ENCODE results near the gene TLE3. TPM values are rescaled to one million over a fixed set of nuclear protein-coding genes. Genes with fewer than 3 reads are reported as not detected.
A peak's percentile ranks its signal among the peaks of the same experiment; 100 is the strongest.

TLE3 gene
- total and polyA plus RNA-seq, 2 of the 13 experiments (the other 11 are each of a cell fraction or from before 2014, with no cell fraction given) = 11.9 to 13.8 TPM

- TF ChIP-seq ATF4 (CRISPR knock-in tag; IDR thresholded peaks at IDR 0.05) (peak in 1 of 2 experiments; percentile 38; a peak in 1 of 4 replicates), DRAP1 (CRISPR knock-in tag; IDR thresholded peaks at IDR 0.05) (peak; percentile 85), ERF (CRISPR knock-in tag; IDR thresholded peaks at IDR 0.05) (peak; percentile 85; the same call in 1 of the 2 replicates), KLF6 (CRISPR knock-in tag; IDR thresholded peaks at IDR 0.05) (0 out of 2 replicates have a peak, but pooled peaks have one; percentile 59), SAP130 (CRISPR knock-in tag; IDR thresholded peaks at IDR 0.05; ENCODE audit: low read depth) (peak; percentile 74)
Observed at GRCh38 chr15:70099167-70099966, 1.6 kb upstream of the TLE3 start (continued).

GRCh38 chr15:70098461-70099166, 897 bp upstream of the TLE3 start:
- under 1% methylated on average over 9 of the region's 60 CpGs for WGBS (ENCODE audit: low lambda C conversion rate)
- H3K4me1 ChIP-seq (ENCODE audit: insufficient read depth, low read length) = peaks cover 57% of the 10 kb centered on the region
- TF ChIP-seq ZNF274 (CRISPR knock-in tag; IDR thresholded peaks at IDR 0.05) (peak; percentile 69; the same call in 1 of the 2 replicates), ATF6 (CRISPR knock-in tag; conservative IDR thresholded peaks at IDR 0.05) (no peak), ZNF281 (CRISPR knock-in tag; IDR thresholded peaks at IDR 0.05; ENCODE audit: borderline replicate concordance) (peak; percentile 79; the same call in 1 of the 2 replicates), ZC3H4 (CRISPR knock-in tag; IDR thresholded peaks at IDR 0.05; ENCODE audit: borderline replicate concordance) (peak; percentile 66; the same call in 1 of the 2 replicates), THYN1 (CRISPR knock-in tag; IDR thresholded peaks at IDR 0.05; ENCODE audit: borderline replicate concordance, low read depth) (no peak), GPBP1L1 (CRISPR knock-in tag; IDR thresholded peaks at IDR 0.05) (no peak)

More at GRCh38 chr15:70098461-70099166, 897 bp upstream of the TLE3 start:
- peak overlapping the region; percentile 95 for H3K27ac ChIP-seq (ENCODE audit: extremely low read length, insufficient read depth, low read length)
- intact Hi-C loops (cut with micrococcal nuclease; ENCODE audit: unreplicated experiment) (loop anchor here (5.0 kb wide), 2 partner anchors 99 to 506 kb away; no protein-coding TSS in a partner anchor), in situ Hi-C loops (cut with HindIII; ENCODE audit: extremely low pct_ligation_motif_present, low pct_unique_long_range_greater_than_20kb) (loop anchor here (25.0 kb wide), 1 partner anchor 636 kb away; the partner anchor contains the start of gene RPLP1)
- no TSS peak for BruUV-seq (replicated peaks)
- no peaks in the 10 kb centered on the region for H3K9me3 ChIP-seq (ENCODE audit: low read length)
- ATAC-seq (peak; percentile 44), FAIRE-seq (peak; percentile 21), DNase-seq (ENCODE audit: low spot score) (peak; percentile 86)
- H3K4me3 ChIP-seq (replicated peaks in 1 of 3; ENCODE audit: insufficient read depth in 1 of 3, low read depth in 2 of 3, low read length in 3 of 3) = peak overlapping the region; percentile 66 to 83 (median 67)
- CTCF ChIA-PET (ENCODE audit: low intra/inter-chr PET ratio, low total read pairs) = no interaction called here
- H3K36me3 ChIP-seq (replicated peaks in 1 of 2; ENCODE audit: control insufficient read depth in 1 of 2, insufficient read depth in 2 of 2, low read length in 2 of 2) = peaks cover 3% of the 10 kb centered on the region in 2 experiments; a peak in 3 of 5 replicates
- H3K4me2 ChIP-seq (ENCODE audit: low read depth, low read length) = peak overlapping the region; percentile 96
- peak overlapping the region; percentile 94 for H3K9ac ChIP-seq (ENCODE audit: insufficient read depth, low read depth, low read length)
- H2AFZ ChIP-seq (ENCODE audit: low read length) = no peak overlapping the region
- H3K79me2 ChIP-seq (ENCODE audit: insufficient read depth, low read length) = peaks cover 24% of the 10 kb centered on the region
- peaks cover 4 to 21% of the 10 kb centered on the region in 2 experiments; a peak in 4 of 5 replicates for H3K27me3 ChIP-seq (ENCODE audit: control insufficient read depth in 1 of 2, insufficient read depth in 2 of 2, low read length in 2 of 2)
- POLR2A ChIA-PET = interaction anchor here (0.6 to 12.3 kb wide), 14 partner anchors 13 to 971 kb away, joined by 3 to 152 read pairs (median 6); partner anchors contain the start of genes KIF23 and RPLP1
- peaks cover 28% of the 10 kb centered on the region for H4K20me1 ChIP-seq (ENCODE audit: insufficient read depth, low read length)
